GM18861 (cell line): ENCODE measurements around the gene STPG1.

ENCODE experiments used
- ATAC-seq: cut with Tn5 transposase; IDR thresholded peaks from one replicate; pipeline ENCODE4 v1.9.1; 2021; ENCODE audit not compliant: unreplicated experiment

The STPG1 gene

DNA sequence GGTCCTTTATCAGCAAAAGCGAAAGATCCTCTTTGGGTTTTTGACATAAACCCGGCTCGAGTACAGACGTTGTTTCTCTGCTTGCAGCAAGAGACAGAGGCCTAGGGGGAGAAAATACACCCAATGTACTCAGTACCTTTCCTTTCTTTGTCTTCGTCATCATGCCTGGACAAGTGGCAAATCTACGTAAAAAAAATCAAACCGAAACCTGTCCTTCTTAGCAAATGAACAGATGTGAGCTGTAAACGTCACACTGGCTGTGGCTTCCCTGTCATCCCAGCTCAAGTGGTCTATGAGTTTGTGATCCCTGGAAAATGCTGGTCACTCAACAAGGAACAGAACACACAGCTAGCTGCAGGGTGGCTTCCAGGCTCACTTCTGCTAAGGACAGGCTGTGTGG lies 39.9 kb downstream of the STPG1 start:
- no peak for ATAC-seq

DNA sequence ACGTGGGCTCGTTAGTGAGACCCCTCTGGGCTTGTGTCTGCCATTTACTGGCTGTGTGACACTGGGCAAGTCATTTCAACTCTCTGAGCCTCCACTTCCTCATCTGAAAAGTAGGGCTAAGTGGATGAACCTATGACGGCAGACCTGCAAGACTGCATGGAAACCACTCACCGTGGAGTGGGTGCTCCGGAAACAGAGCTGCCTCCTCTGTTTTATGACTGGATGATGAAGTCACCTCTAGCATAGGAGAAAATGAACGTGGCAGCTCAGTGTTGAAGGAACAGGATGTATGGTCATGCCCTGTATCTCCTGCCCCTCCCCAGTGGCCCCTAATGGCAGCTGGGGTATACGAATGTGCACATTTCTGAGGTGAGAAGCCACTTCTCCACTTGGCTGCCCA lies 40.5 kb downstream of the STPG1 start:
- ATAC-seq, result peak; percentile 57

GRCh38 chr1:24369801-24370200 lies 43.8 kb downstream of the STPG1 start:
- ATAC-seq, result no peak

GRCh38 chr1:24369199-24369598 lies 44.4 kb downstream of the STPG1 start:
- no peak for ATAC-seq

DNA sequence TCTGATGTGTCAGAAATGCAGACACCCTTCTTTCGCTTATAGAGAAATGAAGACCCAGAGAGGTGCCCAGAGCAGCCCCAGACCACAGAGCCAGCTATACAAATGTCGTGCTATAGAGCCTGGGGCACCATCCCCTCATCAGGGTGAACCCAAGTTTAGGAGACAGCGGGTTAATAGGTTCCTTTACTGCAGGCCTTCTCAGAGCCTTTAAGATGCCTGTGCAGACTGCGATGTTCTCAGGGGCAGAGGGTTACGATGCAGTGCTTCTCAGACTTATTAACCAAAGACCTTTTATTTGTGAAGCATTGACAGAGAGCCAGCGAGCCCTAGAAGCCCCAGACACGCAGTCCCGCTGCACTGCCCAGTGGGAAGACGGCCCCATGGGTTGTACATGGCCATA lies 46.9 kb downstream of the STPG1 start:
- no peak for ATAC-seq

- no peak for ATAC-seq
These were observed 48.5 kb downstream of the STPG1 start for GRCh38 chr1:24364975-24365678.

GRCh38 chr1:24364605-24364974 lies 49.0 kb downstream of the STPG1 start:
- ATAC-seq, result no peak

- no peak for ATAC-seq
These were observed 49.6 kb downstream of the STPG1 start for GRCh38 chr1:24363994-24364393.

DNA sequence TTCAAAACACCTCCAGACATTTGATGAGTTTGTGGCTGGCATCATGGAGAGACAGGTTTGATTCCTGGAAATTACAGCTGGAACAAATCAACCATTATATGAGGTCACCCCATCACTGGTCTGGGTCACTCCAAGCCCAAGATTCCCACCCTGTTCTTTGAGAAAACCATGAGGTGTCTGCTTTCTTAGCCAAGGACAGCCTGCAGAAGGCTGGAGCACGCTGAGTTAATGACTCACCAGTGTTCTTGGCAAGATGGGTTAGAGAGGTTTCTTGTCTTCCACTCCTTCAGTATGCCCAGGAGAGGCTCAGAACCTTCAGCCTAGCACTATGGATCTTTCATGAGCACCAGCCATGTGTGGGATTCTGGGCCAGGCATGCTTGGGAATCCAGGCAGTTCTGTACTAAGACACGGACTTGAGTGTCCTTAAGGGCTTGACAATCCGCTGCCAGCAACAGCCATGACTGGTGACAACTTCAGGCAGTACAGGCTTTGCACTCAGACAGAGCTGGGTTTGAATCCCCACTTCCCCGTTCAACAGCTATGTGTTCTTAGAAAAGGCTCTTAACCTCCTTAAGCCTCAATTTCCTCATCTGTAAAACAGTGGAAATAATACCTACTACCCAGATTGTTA lies 50.5 kb downstream of the STPG1 start:
- no peak for ATAC-seq

DNA sequence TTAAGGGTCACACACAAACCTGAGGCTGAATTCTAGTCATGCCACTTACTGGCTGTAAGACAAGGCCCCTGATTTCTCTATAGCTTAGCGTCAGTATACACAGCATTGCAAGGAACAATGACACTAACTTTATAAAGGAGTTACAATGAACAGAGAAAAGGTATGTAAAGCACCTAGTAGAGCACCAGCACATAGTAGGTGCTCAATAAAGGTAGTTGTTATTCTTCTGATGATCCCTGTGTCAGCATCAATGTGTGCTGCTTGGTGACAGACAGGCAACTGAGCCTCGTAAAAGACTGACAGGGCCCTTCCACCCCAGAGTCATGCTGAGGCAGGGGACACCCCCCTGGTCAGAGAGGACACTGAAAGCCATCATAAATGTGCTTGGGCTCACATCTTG lies 51.2 kb downstream of the STPG1 start:
- no peak for ATAC-seq

DNA sequence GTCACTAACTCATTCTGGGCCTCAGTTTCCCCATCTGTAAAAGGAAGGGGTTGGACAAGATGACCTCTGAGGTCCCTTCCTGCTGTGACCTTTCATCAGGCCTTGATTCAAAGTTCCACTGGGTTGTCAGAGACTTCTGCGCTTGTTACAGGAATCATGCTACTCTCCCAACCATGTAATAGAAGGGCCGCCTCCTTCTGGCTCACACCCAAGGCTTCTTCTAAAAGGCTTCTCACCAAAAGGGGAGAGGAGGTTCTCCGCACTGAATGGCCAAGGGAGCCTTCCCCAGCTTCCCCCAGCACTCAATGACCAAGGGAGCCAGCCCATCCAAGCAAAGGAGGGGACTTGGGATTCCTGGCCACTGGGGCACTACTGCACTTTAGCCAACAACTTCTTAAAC lies 51.8 kb downstream of the STPG1 start:
- no peak for ATAC-seq

GRCh38 chr1:24360681-24361080 lies 52.9 kb downstream of the STPG1 start:
- ATAC-seq, result no peak

DNA sequence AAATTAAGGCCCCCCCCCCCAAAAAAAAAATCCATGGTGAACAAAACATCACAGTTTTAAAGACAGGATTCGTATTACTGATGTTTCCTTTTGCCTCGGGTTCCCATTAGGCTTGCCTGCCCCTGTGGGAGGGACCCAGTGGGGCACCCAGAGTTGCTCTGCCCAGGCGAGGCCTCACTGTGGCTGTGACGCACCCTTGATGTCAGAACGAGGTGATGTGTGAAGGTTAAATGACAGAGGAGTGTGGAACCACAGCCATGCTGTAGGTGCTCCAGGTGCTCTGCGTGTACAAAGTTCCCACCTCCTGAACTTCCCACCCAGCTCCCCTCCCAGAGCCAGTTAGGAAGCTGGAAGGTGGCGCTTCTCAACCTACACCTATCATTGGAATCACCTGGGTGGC lies 56.5 kb downstream of the STPG1 start:
- ATAC-seq, result no peak

- ATAC-seq, result no peak
These were observed 58.1 kb downstream of the STPG1 start for GRCh38 chr1:24355466-24355865.

- ATAC-seq, result no peak
These were observed 60.2 kb downstream of the STPG1 start for GRCh38 chr1:24353292-24353891.

DNA sequence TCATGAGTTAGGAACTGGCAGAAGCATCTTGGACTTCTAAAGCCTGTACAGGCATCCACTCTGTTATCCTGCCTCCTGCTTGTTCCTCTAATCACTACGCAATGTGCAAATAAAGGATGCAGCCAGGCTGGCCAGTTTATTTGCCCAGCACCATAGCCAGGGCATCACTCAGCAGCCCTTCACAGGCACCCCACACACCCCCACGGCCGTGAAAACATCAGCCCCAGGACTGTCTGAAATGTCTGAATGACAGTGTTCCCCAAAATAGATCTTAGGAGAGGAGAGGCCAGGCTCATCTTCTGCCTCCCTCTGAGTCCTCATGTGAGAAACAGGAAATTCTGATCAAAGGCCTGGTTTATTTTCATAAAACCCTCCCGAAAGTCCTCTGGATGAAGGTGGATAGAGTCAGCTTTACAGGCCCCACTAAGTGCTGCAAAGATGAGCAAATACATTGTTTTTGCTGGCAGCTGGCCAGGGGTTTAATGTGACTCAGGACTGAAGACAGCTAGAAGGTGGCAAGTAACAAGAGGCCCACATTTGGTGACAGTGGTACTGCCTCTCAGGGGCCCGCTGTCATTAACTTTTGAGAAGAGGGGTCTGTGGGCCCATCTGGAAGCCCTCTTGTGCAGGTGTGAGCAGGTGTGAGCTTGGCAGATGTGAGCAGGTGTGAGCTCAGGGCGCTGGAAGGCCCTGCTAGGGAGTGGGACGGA lies 61.5 kb downstream of the STPG1 start:
- ATAC-seq, result no peak

DNA sequence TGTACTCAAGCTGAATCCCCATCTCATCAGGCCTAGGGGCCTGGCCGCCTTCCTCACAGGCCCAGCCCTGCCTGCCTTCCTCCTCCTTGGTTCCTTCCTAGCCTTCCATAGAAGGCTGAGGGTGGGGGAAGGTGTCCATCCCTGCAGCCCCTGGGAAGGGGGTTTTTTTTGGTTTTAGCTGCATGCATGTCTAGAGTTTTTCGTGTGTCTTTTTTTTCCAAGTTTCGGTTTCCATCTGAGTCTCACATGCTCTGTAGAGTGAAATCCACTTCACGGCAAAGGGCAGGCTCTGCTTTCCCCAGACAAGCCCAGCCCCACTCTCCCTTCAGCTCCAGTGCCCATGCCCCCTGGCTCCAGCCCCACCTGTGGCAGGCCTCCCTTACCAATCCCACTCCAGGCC lies 62.3 kb downstream of the STPG1 start:
- no peak for ATAC-seq

- no peak for ATAC-seq
These were observed 63.7 kb downstream of the STPG1 start for GRCh38 chr1:24349891-24350290.

GRCh38 chr1:24348196-24348595 lies 65.4 kb downstream of the STPG1 start:
- ATAC-seq, result no peak

DNA sequence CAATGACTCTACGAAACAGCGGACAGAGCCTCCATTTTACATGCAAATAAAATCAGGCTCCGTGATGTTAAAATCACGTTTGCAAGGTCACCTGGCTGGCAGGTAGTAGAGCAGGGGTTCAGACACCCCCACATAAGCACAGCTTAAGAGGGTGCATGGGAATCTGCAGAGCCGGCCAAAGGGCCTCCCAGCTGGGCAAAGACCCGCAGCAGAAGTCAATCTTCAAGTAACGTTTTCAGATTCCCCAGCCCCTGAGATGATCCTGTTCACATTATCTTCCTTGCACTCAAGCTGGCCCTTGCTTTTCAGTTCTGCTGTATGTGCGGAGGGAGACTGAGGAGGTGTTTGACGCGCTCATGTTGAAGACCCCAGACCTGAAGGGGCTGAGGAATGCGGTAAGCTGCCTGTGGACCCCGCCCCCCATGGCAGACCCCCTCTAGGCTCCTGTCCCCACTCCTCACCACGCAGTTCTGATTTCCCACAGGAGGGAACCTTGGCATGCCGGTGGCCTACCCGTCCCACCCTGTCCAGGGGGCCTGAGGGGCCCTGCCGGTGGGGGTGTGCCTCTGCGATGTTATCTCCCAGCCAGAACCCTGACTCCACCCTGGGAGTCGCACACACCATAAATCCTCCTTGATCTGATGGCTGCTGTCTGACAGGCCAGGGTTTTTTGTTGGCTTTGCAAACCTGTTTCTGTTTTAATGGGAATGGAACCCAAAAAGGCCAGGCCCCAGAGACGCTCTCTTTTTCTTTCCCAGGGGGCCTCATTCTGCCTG lies 66.2 kb downstream of the STPG1 start:
- ATAC-seq, result no peak

DNA sequence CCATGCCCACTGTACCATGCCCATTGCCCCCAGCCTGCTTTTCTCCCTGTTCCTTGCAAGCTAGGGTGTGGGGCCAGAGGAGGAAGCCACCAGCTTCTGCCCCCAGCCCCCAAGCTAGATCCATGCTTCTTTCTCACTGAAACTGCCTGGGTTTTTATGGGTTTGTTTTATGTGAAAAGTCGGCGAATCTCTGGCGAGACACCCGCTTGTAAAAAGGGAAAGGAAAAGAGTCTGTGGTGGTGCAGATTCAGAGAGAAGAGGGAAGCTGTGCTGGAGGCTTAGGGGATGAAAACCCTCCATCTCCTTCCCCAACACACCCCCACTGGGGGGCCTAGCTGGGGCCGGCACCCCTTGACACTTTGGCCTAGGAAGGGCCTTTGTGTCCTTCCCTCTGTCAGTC lies 68.2 kb downstream of the STPG1 start:
- no peak for ATAC-seq
